HK-2 (cell line): ENCODE data around the gene RFX3.

Experiments used
- DNase-seq: peaks from one replicate; pipeline ENCODE4 v3.0.0-alpha.2; 2018; ENCODE audit not compliant: unreplicated experiment

RFX3 gene

DNA sequence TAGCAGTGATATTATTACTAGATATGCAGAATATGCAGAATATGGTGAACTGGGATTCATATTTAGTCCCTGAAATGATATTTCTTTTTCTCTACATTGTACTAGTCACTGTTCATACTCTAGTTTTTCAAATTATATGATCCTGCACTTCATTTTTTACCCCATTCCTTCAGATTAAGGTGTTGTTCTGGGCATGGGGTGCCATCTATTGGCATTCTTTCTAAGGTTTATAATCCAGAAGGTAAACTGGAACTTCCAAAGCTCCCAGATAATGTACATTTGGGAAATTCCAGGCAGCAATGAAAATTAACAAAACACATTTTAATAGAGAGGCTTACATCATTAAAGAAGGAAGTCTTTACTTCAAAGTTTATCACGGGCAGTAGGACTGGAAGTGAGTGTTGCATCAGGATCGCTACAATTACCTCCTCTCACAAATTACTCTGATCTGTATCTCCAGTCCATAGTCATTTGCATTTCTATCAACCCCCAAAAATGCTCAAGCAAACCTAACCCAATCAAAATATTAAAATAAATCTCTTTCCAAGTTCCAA, 12.5 kb downstream of the RFX3 start:
- DNase-seq: no peak

DNA sequence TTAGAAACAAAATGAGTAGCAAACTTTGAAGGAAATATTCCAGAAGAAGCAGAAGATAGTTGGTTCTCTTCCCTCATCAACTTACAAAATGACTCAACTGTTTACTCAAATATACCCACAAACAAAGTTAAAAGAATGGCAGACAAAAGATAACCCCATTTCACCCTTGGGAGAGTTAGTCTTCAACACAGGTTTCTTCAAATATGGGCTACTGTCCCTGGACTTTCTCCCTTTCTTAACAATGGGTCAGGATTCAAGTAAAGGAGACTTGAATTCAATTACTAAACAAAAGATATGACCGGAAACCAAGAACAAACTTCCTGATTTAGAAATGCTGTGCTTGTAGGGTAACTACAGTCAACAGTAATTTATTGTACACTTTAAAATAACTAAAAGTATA, 14.2 kb downstream of the RFX3 start:
- no peak for DNase-seq

DNA sequence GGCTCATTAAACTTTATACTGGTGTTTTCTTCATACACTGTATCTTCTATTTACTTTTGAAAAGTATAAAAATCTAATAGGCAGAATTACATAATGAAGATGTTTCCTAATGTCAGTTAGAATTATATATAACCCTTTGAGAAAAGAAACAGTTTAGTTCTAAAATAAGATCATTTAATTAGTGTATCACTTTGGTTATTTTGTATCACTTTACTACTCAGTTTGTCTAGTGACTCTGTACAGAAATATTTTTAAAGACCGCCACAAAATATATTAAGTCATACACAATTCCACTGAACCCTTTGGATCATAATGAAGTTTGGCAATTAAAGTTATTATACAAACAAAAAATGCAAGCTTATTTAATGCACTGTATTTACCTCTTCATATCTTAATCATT, 15.0 kb downstream of the RFX3 start:
- no peak for DNase-seq

DNA sequence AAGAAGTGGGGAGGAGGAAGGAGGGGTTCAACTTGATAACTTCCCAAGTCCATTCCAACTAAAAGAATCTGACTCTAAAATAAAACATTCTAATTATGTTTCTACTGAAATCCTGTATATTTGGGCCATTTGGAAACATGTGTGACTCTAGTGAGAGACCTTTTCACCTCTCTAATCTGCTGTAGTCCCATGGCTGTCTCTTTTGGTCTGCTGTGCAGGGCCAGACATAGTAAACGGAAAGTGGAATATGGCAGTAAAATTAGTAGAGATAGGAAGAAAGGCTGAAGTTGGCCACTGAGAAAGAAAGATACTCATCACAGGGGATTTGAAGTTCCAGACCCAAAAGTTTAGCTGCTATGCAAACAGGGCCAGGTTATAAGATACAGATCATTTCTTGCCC, 15.9 kb downstream of the RFX3 start:
- no peak for DNase-seq

GRCh38 chr9:3508521-3509291, 17.1 kb downstream of the RFX3 start:
- no peak for DNase-seq

GRCh38 chr9:3508078-3508431, 17.7 kb downstream of the RFX3 start:
- no peak for DNase-seq

DNA sequence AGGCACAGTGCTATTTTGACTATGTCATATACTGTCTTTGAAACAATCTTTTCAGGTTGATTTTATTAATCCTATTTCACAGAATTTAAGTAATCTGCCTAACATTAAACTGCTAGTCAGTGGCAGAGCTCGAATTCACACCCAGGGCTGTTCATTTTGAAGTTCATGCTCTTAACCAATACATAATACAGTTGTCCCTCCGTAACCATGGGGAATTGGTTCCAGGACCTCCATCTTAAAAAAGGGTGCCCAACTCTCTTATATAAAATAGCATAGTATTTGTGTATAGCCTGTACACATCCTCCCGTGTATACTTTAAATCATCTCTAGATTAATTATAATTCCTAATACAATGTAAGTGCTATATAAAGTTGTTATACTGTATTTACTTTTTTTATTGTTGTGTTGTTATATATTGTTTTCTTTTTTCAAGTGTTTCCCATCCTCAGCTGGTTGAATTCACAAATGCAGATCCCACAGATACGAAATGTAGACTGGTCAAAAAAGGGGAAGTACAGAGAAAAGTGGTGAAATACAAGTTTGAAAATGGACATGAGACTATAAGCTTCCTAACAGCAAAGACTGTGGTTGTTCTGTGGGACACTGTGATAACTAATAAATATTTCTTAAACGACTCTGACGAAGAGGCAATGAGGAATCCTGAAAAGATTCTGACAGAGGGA, 18.3 kb downstream of the RFX3 start:
- DNase-seq: no peak

DNA sequence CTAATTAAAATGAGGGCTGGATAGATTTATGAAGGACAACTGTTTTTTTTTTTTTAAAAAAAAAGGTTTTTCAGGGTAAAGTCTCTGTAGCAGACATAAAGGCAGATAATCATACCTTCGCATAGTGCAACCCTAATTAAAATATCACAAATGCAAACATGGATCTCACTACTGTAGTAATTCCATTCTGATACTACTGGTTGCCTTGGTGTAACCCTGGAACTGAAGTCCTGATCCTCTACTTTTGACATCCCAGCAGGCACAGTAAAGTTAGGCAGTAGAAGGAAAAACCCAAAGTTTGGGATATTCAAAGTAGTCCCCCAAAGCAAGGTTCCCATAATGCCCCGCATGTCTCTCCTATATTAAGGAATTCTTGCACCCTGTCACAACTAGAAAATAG, 19.6 kb downstream of the RFX3 start:
- no peak for DNase-seq

DNA sequence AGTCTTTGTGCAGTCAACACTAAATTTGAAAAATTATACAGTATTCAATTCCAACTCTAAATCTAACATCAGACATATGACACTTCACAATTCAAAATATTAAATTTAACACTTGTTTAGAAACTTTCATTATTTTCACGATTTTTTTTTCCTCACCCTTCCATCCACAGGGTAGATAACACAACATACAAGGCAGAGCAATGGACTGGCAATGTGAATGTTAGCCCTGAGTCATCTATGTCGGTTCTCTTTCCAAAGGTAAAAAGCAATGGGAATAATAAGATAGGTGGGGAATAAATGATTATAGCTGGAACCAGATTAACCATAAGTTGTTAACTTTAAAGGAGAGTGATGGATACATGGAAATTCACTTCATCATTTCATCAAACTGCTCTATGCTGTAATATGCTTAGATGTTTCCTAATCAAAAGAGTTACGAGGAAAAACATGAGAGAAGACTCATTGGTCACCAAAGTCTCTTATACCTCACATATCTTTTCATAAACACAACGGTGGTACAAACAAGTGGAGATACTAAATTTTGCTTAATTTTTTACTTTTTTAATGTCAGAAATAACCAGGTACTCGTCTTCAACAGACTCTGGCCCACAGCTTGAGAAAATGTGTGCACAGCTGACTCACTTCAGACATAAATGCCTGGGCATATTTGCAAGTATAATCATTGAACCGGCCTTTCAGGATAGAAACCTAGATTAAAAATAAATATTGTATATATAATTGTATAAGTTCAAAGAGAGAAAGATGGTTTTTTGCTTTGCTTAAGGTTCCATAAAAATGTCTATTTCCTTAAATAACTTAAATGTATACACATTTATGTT, 23.0 kb downstream of the RFX3 start:
- DNase-seq: no peak

- no peak for DNase-seq
These were observed 25.8 kb downstream of the RFX3 start for GRCh38 chr9:3500044-3500443.

GRCh38 chr9:3498691-3499090, 27.1 kb downstream of the RFX3 start:
- DNase-seq: no peak

- no peak for DNase-seq
These were observed 27.9 kb downstream of the RFX3 start for GRCh38 chr9:3497857-3498256.

DNA sequence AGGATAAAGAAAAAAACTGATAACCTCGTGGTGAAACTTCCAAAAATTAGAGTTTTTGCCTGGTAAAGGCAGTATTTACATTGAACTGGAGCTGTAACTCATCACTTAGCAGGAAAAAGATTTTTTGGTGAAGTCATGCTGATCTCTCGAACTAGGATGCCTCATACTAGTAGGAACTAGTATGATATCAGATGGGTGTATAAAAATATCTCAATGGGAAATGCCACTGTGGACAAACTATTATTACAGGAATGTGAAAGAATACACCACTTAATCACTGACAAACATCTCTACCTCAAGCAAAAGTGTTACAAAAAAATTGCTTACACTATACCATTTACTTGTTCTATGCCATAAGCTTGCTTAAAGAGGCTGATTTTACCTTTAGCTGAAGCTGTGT, 28.4 kb downstream of the RFX3 start:
- no peak for DNase-seq

DNA sequence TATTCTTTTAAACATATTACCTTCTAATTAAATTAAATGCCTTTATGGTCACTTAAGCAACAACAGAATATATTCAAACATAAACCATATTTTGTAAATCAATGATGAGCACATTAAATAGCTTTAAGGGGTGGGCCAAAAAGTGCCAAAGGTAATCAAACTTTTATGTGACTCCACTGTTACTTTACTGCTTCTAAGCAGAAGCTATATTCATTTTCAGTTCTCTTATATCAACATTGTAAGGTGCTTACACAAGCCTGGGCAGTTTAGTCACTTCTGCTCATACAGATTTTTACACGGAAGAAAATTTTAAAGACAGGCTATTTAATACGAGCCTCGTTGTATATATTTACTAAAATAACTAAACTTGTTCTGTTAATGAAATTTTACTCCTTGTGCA, 29.9 kb downstream of the RFX3 start:
- no peak for DNase-seq

- DNase-seq: no peak
These were observed 33.6 kb downstream of the RFX3 start for GRCh38 chr9:3492214-3492613.

GRCh38 chr9:3491450-3491849, 34.4 kb downstream of the RFX3 start:
- DNase-seq: no peak

- no peak for DNase-seq
These were observed 34.8 kb downstream of the RFX3 start for GRCh38 chr9:3490957-3491356.

GRCh38 chr9:3482578-3482977, 43.2 kb downstream of the RFX3 start:
- no peak for DNase-seq

- DNase-seq: no peak
These were observed 45.5 kb downstream of the RFX3 start for GRCh38 chr9:3480353-3480655.

- DNase-seq: no peak
These were observed 46.1 kb downstream of the RFX3 start for GRCh38 chr9:3479514-3480352.

DNA sequence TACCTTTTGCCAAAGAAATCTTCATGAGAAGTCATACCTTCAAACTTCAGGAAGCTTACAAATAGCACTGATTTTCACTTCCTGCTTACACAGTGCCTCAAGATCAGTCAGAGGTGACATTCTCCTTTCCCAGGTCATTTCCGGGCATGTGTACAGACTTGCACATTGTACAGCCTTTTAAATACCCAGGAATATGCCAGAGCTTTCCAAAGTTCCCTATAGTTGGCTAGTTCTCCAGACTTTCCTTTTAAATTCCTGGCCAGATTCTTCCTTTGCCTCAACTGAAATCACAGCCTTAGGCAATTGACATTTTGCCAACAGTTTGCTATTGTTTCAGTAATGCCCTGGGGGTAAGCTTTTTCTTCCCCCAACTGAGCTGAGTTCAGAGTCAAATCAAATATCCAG, 47.2 kb downstream of the RFX3 start:
- no peak for DNase-seq
